Measurements from ENCODE around the gene TMEM163. TPM values are rescaled to one million over a fixed set of nuclear protein-coding genes. Genes with fewer than 3 reads are reported as not detected.
A peak's percentile ranks its signal among the peaks of the same experiment; 100 is the strongest.

Gene TMEM163
- total RNA-seq, 1 donor from 2014 or later: 0.18 TPM

- Histone ChIP-seq H3K27me3 (ENCODE audit: insufficient read depth, low read length) (no peaks in the 10 kb centered on the region), H3K4me1 (ENCODE audit: insufficient read depth, low read length) (no peaks in the 10 kb centered on the region), H3K4me3 (ENCODE audit: insufficient read depth, low read depth, low read length) (no peak overlapping the region), H3K9ac (ENCODE audit: low read length) (no peak overlapping the region), H3K79me2 (ENCODE audit: insufficient read depth, low read length) (no peaks in the 10 kb centered on the region), H3K9me3 (ENCODE audit: insufficient read depth, low read depth, low read length) (no peaks in the 10 kb centered on the region), H3K36me3 (ENCODE audit: insufficient read depth, low read length) (no peaks in the 10 kb centered on the region), H2AFZ (ENCODE audit: low read depth, low read length) (no peak overlapping the region), H4K20me1 (ENCODE audit: insufficient read depth, low read length) (no peaks in the 10 kb centered on the region), H3K4me2 (ENCODE audit: low read length) (no peak overlapping the region), H3K27ac (ENCODE audit: low read depth, low read length) (no peak overlapping the region)
- no peak for FAIRE-seq
- H3K36me3 Mint-ChIP-seq (ENCODE audit: low read depth, unreplicated experiment): peaks cover 1% of the 10 kb centered on the region
- peak; percentile 8 for DNase-seq (ENCODE audit: low read depth)
- H3K4me1 Mint-ChIP-seq (ENCODE audit: low read depth, unreplicated experiment): no peaks in the 10 kb centered on the region
- TF ChIP-seq CTCF (IDR thresholded peaks at IDR 0.05; ENCODE audit: insufficient read depth, low read depth, low read length) (no peak), EZH2 (IDR thresholded peaks at IDR 0.05; ENCODE audit: insufficient read depth, low read length) (no peak)
- peak overlapping the region; percentile 48 for H3K27ac Mint-ChIP-seq (ENCODE audit: unreplicated experiment)
- no peak overlapping the region for H3K4me3 Mint-ChIP-seq (ENCODE audit: unreplicated experiment)
- H3K9me3 Mint-ChIP-seq (ENCODE audit: unreplicated experiment): no peaks in the 10 kb centered on the region
- peaks cover 7% of the 10 kb centered on the region for H3K27me3 Mint-ChIP-seq (ENCODE audit: low read depth, unreplicated experiment)
Measured at GRCh38 chr2:134461511-134461910, 257.3 kb downstream of the TMEM163 start.

DNA sequence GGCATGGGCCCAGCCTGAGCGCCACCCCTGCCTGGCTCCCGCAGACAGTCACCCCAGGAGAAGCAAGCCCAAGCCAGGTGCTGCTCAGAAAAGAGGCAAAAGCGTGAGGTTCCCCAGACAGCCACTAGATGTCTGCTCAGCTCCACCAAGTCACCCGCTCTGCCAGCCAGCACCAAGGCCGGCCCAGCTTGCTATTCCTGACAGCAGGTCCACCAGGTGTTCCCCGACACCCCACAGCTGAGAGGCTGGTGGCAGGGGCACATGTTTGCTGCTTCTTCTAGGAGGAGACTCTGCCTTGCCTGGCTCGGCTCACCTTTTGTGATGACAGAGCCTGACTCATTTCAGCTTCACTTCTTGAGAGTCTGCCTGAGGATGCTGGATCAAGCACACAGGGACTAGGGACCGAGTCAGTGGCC lies 258.2 kb downstream of the TMEM163 start:
- Mint-ChIP-seq H3K27me3 (ENCODE audit: low read depth, unreplicated experiment) (peaks cover 4% of the 10 kb centered on the region), H3K9me3 (ENCODE audit: unreplicated experiment) (no peaks in the 10 kb centered on the region), H3K36me3 (ENCODE audit: low read depth, unreplicated experiment) (peaks cover 4% of the 10 kb centered on the region), H3K27ac (ENCODE audit: unreplicated experiment) (peak overlapping the region; percentile 55), H3K4me1 (ENCODE audit: low read depth, unreplicated experiment) (no peaks in the 10 kb centered on the region), H3K4me3 (ENCODE audit: unreplicated experiment) (no peak overlapping the region)
- no peaks in the 10 kb centered on the region for H3K4me1 ChIP-seq (ENCODE audit: insufficient read depth, low read length)
- no peak overlapping the region for H3K27ac ChIP-seq (ENCODE audit: low read depth, low read length)
- no peaks in the 10 kb centered on the region for H3K27me3 ChIP-seq (ENCODE audit: insufficient read depth, low read length)
- H3K9ac ChIP-seq (ENCODE audit: low read length): no peak overlapping the region
- no peaks in the 10 kb centered on the region for H4K20me1 ChIP-seq (ENCODE audit: insufficient read depth, low read length)
- DNase-seq (ENCODE audit: low read depth): peak; percentile 33
- H3K4me3 ChIP-seq (ENCODE audit: insufficient read depth, low read depth, low read length): no peak overlapping the region
- no peak for FAIRE-seq
- H2AFZ ChIP-seq (ENCODE audit: low read depth, low read length): no peak overlapping the region
- TF ChIP-seq EZH2 (IDR thresholded peaks at IDR 0.05; ENCODE audit: insufficient read depth, low read length) (no peak), CTCF (IDR thresholded peaks at IDR 0.05; ENCODE audit: insufficient read depth, low read depth, low read length) (peak; percentile 52)
- no peaks in the 10 kb centered on the region for H3K36me3 ChIP-seq (ENCODE audit: insufficient read depth, low read length)
- H3K79me2 ChIP-seq (ENCODE audit: insufficient read depth, low read length): no peaks in the 10 kb centered on the region
- no peak overlapping the region for H3K4me2 ChIP-seq (ENCODE audit: low read length)
- no peaks in the 10 kb centered on the region for H3K9me3 ChIP-seq (ENCODE audit: insufficient read depth, low read depth, low read length)

DNA sequence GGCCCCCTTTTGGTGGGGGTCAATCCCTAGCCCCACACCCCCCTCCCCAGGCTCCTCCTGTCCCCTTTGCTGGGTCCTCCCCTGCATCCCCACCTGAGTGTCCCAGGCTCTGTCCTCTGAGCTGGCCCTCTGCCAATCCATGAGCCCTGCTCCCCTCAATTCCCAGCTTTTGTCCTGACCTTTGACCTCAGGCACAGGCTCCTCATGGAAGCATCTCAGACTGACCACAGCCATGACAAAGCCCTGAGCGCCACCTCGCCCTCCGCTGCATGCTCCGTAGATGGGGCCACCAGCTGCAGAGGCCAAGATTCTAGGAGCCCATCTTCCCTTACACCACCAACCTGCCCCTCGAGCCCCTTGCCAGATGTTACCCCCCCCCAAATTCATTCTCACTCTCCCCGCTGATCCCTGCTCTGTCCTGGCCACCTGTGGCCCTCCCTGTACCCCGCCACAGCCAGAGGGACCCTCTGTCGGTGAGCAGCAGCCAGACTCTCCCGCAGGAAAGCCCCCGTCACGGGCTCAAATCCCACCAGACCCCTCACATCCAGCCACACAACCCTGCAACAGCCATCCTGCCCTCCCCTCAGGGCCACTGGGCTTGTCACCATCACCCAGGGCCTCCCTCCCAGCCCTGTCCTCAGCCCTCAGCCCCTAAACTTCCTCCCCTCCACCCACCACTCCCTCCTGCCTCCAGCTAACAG lies 258.9 kb downstream of the TMEM163 start:
- no peak for FAIRE-seq
- no peaks in the 10 kb centered on the region for H3K9me3 Mint-ChIP-seq (ENCODE audit: unreplicated experiment)
- no peak overlapping the region for H3K4me3 Mint-ChIP-seq (ENCODE audit: unreplicated experiment)
- no peak overlapping the region for H3K4me3 ChIP-seq (ENCODE audit: insufficient read depth, low read depth, low read length)
- H3K4me1 ChIP-seq (ENCODE audit: insufficient read depth, low read length): no peaks in the 10 kb centered on the region
- H3K9ac ChIP-seq (ENCODE audit: low read length): no peak overlapping the region
- H3K36me3 ChIP-seq (ENCODE audit: insufficient read depth, low read length): no peaks in the 10 kb centered on the region
- no peaks in the 10 kb centered on the region for H4K20me1 ChIP-seq (ENCODE audit: insufficient read depth, low read length)
- H3K9me3 ChIP-seq (ENCODE audit: insufficient read depth, low read depth, low read length): no peaks in the 10 kb centered on the region
- no peak for TF ChIP-seq CTCF (IDR thresholded peaks at IDR 0.05; ENCODE audit: insufficient read depth, low read depth, low read length)
- no peak for TF ChIP-seq EZH2 (IDR thresholded peaks at IDR 0.05; ENCODE audit: insufficient read depth, low read length)
- no peaks in the 10 kb centered on the region for H3K79me2 ChIP-seq (ENCODE audit: insufficient read depth, low read length)
- no peak overlapping the region for H3K4me2 ChIP-seq (ENCODE audit: low read length)
- H3K27me3 Mint-ChIP-seq (ENCODE audit: low read depth, unreplicated experiment): peaks cover 4% of the 10 kb centered on the region
- peaks cover 4% of the 10 kb centered on the region for H3K36me3 Mint-ChIP-seq (ENCODE audit: low read depth, unreplicated experiment)
- H3K27ac ChIP-seq (ENCODE audit: low read depth, low read length): no peak overlapping the region
- H3K27me3 ChIP-seq (ENCODE audit: insufficient read depth, low read length): no peaks in the 10 kb centered on the region
- no peak for DNase-seq (ENCODE audit: low read depth)
- H2AFZ ChIP-seq (ENCODE audit: low read depth, low read length): no peak overlapping the region
- H3K4me1 Mint-ChIP-seq (ENCODE audit: low read depth, unreplicated experiment): no peaks in the 10 kb centered on the region
- no peak overlapping the region for H3K27ac Mint-ChIP-seq (ENCODE audit: unreplicated experiment)

Measured in astrocyte (in vitro differentiated cells and primary cell).